CD4-positive, alpha-beta T cell treated with Interferon gamma for 1 hour (primary cell): ENCODE results near the gene ARRDC4.

Experiments used
- DNase-seq: peaks from one replicate; pipeline ENCODE4 v3.0.0-alpha.2; 2020

Gene ARRDC4

GRCh38 chr15:97960364-97961066, at the start of gene ARRDC4:
TSS of gene ARRDC4 (plus strand) at chr15:97960703. CDS start at chr15:97960862, 159 bp downstream.
- DNase-seq, result peak; percentile 100

- DNase-seq, result no peak
These were observed 45.8 kb upstream of the ARRDC4 start for GRCh38 chr15:97914711-97915110.

- no peak for DNase-seq
These were observed 45.2 kb upstream of the ARRDC4 start for GRCh38 chr15:97915261-97915660.

GRCh38 chr15:97921296-97921865, 39.1 kb upstream of the ARRDC4 start:
- no peak for DNase-seq

- no peak for DNase-seq
These were observed 30.9 kb upstream of the ARRDC4 start for GRCh38 chr15:97929456-97930229.

- no peak for DNase-seq
These were observed 30.3 kb upstream of the ARRDC4 start for GRCh38 chr15:97930230-97930629.

GRCh38 chr15:97931314-97931713, 29.2 kb upstream of the ARRDC4 start:
- DNase-seq, result no peak

GRCh38 chr15:97933589-97933988, 26.9 kb upstream of the ARRDC4 start:
- DNase-seq, result no peak

- DNase-seq, result no peak
These were observed 19.5 kb upstream of the ARRDC4 start for GRCh38 chr15:97940993-97941392.

- no peak for DNase-seq
These were observed 18.9 kb upstream of the ARRDC4 start for GRCh38 chr15:97941572-97941971.

GRCh38 chr15:97944724-97945123, 15.8 kb upstream of the ARRDC4 start:
- DNase-seq, result no peak

- DNase-seq, result no peak
These were observed 12.8 kb upstream of the ARRDC4 start for GRCh38 chr15:97947465-97948260.

GRCh38 chr15:97953254-97953653, 7.2 kb upstream of the ARRDC4 start:
- no peak for DNase-seq

GRCh38 chr15:97953748-97954147, 6.8 kb upstream of the ARRDC4 start:
- no peak for DNase-seq

- DNase-seq, result no peak
These were observed 5.5 kb upstream of the ARRDC4 start for GRCh38 chr15:97955035-97955434.

GRCh38 chr15:97955529-97955928, 5.0 kb upstream of the ARRDC4 start:
- no peak for DNase-seq

- no peak for DNase-seq
These were observed 659 bp upstream of the ARRDC4 start for GRCh38 chr15:97959724-97960363.

GRCh38 chr15:97961067-97961954, 808 bp downstream of the ARRDC4 start:
- DNase-seq, result peak; percentile 2

GRCh38 chr15:97962263-97962662, 1.8 kb downstream of the ARRDC4 start:
- no peak for DNase-seq

GRCh38 chr15:97963779-97964178, 3.3 kb downstream of the ARRDC4 start:
- no peak for DNase-seq

- no peak for DNase-seq
These were observed 5.7 kb downstream of the ARRDC4 start for GRCh38 chr15:97966246-97966645.
